Lower leg skin (tissue), 4 donors: Measurements from ENCODE around the gene MICAL2. TPM values are rescaled to one million over a fixed set of nuclear protein-coding genes. Genes with fewer than 3 reads are reported as not detected.

Experiments used
- DNase-seq, 2 donors: peaks; one replicate each; pipeline ENCODE4 v3.0.0-alpha.2; 2019; ENCODE audit warnings: low spot score in 2 of 2
- H3K4me3 ChIP-seq: fragments of 200-600 bp; sonication (generic); 2 replicates; pipeline ENCODE4 v1.5.1; 2017; ENCODE audit warnings: mild to moderate bottlenecking, low read depth; ENCODE audit not compliant: poor library complexity, severe bottlenecking
- CTCF ChIP-seq, 3 donors: fragments of 450-650 bp; IDR thresholded peaks; one replicate each; pipeline ENCODE4 v1.5.1; 2016; ENCODE audit warnings: antibody characterized with exemption in 3 of 3, mild to moderate bottlenecking in 3 of 3, moderate library complexity in 2 of 3
- POLR2A ChIP-seq, 2 donors: fragments of 450-650 bp; IDR thresholded peaks; one replicate each; pipeline ENCODE4 v1.6.1; 2016 to 2017; ENCODE audit warnings: antibody characterized with exemption in 2 of 2, mild to moderate bottlenecking in 1 of 2, moderate library complexity in 1 of 2
- WGBS, 2 donors: methylation state at CpG; one replicate each; pipeline ENCODE4 v1.1.5; 2018; 5-methylcytosine and 5-hydroxymethylcytosine counted together
- intact Hi-C: fragments of 100-400 bp; cut with DNase I; formaldehyde crosslinking; loops from one replicate; pipeline ENCODE4 v1.15.0; 2023; ENCODE audit warnings: low total_unique reads
- total RNA-seq, 4 donors: library from RNA; depleted of rRNA; stranded (reverse); fragments of >200 nt; gene quantifications; one replicate each; pipeline ENCODE4 v1.1.0, GENCODE V29; 2016

The MICAL2 gene
- total RNA-seq, 4 donors from 2014 or later, result 117 to 238 (median 145) TPM

DNA sequence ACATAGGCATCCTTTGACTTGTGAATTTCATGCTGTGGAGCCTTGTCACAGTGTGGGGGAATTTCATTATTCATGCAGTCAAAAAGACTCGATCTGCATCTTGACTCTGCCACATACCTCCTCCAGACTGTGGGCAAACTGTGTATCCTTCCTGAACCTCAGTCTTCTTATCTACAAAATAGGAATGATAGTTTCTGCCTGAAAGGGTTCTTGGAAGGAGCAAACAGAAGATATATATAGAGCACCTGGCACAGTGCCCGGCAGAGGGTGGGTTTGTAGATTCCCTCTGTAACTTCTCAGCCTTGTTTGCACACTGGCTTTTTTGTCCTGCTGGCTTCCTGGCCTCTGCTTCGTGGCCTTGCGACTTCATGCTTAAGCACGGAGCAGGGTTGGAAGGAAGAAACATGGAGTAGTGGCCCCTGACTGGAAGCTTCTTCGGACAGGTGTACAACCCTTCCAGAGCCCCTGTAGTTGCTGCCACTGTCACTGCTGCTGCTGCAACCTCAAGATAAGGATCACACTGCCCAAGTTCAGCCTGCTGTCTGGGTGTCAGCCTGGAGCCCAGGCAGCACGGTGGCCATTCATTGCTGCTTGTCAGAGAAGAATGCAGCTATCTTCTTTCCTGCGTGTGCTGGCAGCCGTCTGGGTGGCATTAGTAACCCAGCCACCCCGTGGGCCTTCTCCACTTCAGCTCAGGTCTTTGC lies 106.4 kb downstream of the MICAL2 start:
- no peak for DNase-seq
- no peak overlapping the region for H3K4me3 ChIP-seq
- TF ChIP-seq CTCF (IDR thresholded peaks at IDR 0.05), result no peak
- TF ChIP-seq POLR2A (IDR thresholded peaks at IDR 0.05), result no peak
- WGBS, 2 donors, result 63 to 70% methylated on average over 9 to 10 of the region's 10 CpGs
- intact Hi-C loops, result no loop called here

GRCh38 chr11:12217879-12218278 lies 107.5 kb downstream of the MICAL2 start:
- TF ChIP-seq CTCF (IDR thresholded peaks at IDR 0.05) (no peak), POLR2A (IDR thresholded peaks at IDR 0.05) (no peak)
- intact Hi-C loops, result no loop called here
- DNase-seq, result no peak
- 94 to 95% methylated on average over 4 of the region's 4 CpGs for WGBS, 2 donors
- no peak overlapping the region for H3K4me3 ChIP-seq

GRCh38 chr11:12218909-12219308 lies 108.5 kb downstream of the MICAL2 start:
- DNase-seq, result no peak
- 91 to 95% methylated on average over 4 of the region's 4 CpGs for WGBS, 2 donors
- no peak overlapping the region for H3K4me3 ChIP-seq
- TF ChIP-seq POLR2A (IDR thresholded peaks at IDR 0.05) (no peak), CTCF (IDR thresholded peaks at IDR 0.05) (no peak)
- intact Hi-C loops, result no loop called here

DNA sequence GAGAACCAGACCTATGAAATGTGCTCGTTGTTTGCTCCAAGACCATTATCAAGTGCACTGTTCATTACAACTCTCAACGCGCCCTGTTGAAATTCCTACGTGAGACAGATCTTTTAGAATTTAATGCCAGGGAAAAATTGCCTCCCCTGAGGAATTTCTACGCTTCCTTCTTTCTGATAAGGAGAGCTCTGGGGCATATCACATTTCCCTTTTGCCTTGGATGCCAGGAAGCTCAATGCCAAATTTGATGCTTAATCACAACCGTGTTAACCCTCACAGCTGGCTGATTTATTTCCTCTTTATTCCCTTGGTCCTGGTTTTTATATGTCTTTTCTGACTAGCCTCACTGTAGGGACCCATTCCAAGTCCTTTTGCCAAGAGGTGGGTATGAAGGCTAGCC lies 109.4 kb downstream of the MICAL2 start:
- no peak overlapping the region for H3K4me3 ChIP-seq
- DNase-seq, result no peak
- intact Hi-C loops, result no loop called here
- WGBS, 2 donors, result 54 to 63% methylated on average over 6 of the region's 6 CpGs
- TF ChIP-seq POLR2A (IDR thresholded peaks at IDR 0.05), result no peak
- TF ChIP-seq CTCF (IDR thresholded peaks at IDR 0.05), result no peak

GRCh38 chr11:12220305-12220704 lies 109.9 kb downstream of the MICAL2 start:
- WGBS, 2 donors, result 62 to 67% methylated on average over 11 of the region's 11 CpGs
- DNase-seq, result no peak
- TF ChIP-seq POLR2A (IDR thresholded peaks at IDR 0.05) (no peak), CTCF (IDR thresholded peaks at IDR 0.05) (no peak)
- intact Hi-C loops, result no loop called here
- no peak overlapping the region for H3K4me3 ChIP-seq

DNA sequence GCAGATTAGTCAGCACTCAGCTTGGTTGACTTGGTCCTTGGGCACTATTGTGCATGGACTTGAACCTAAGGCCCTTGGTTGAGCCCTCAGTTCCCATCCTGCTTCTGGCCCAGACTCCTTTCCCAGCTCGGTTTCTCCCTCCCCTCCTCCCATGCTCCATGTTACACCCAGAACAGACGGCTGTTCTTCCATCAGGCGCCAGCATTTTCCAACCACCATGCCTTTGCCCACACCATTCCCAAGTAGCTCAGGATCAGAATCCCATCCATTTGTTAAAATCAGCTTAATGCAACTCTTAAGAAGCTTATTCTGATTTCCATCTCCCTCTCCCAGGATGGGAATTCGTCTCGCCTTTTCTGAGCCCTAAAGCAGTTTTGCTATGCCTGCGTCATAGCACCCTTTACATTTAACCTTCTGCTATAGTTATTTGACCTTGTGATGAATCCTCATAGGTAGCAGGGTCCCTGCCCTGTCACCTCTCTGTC lies 110.7 kb downstream of the MICAL2 start:
- TF ChIP-seq POLR2A (IDR thresholded peaks at IDR 0.05) (no peak), CTCF (IDR thresholded peaks at IDR 0.05) (no peak)
- no peak overlapping the region for H3K4me3 ChIP-seq
- 88 to 94% methylated on average over 6 of the region's 6 CpGs for WGBS, 2 donors
- intact Hi-C loops, result no loop called here
- DNase-seq, result no peak
